MM.1S (cell line): ENCODE results near the gene CNGA1.

Experiments used
- DNase-seq: peaks from one replicate; pipeline ENCODE4 v3.0.0-alpha.2; 2015
- H2AFZ ChIP-seq: fragments of 300-600 bp; sonication (generic); 2 replicates; pipeline ENCODE4 v1.6.0; 2016; ENCODE audit warnings: antibody characterized with exemption, low read length
- H3F3A ChIP-seq: fragments of 300-600 bp; sonication (generic); 2 replicates; pipeline ENCODE4 v1.6.1; 2016; ENCODE audit warnings: mild to moderate bottlenecking, antibody characterized with exemption, low read length, moderate library complexity, mixed read lengths; ENCODE audit not compliant: insufficient read depth
- H3K27ac ChIP-seq: fragments of 300-600 bp; sonication (generic); 2 replicates; pipeline ENCODE4 v1.5.1; 2016; ENCODE audit warnings: mild to moderate bottlenecking, low read length
- H3K27me3 ChIP-seq: fragments of 300-600 bp; sonication (generic); replicated peaks from 2 replicates; pipeline ENCODE4 v1.6.0; 2016; ENCODE audit warnings: low read length; ENCODE audit not compliant: insufficient read depth
- H3K36me3 ChIP-seq: fragments of 300-600 bp; sonication (generic); replicated peaks from 2 replicates; pipeline ENCODE4 v1.6.1; 2016; ENCODE audit warnings: mild to moderate bottlenecking, low read length, mixed read lengths; ENCODE audit not compliant: insufficient read depth
- H3K4me1 ChIP-seq: fragments of 300-600 bp; sonication (generic); 2 replicates; pipeline ENCODE4 v1.6.1; 2016; ENCODE audit warnings: low read length, mixed read lengths
- H3K4me2 ChIP-seq: fragments of 300-600 bp; sonication (generic); 2 replicates; pipeline ENCODE4 v1.6.0; 2016; ENCODE audit warnings: low read depth, low read length
- H3K4me3 ChIP-seq: fragments of 300-600 bp; sonication (generic); 2 replicates; pipeline ENCODE4 v1.5.1; 2016; ENCODE audit warnings: low read length, mixed read lengths
- H3K79me2 ChIP-seq: fragments of 300-600 bp; sonication (generic); 2 replicates; pipeline ENCODE4 v1.6.1; 2016; ENCODE audit warnings: mixed run types, low read length, mixed read lengths
- H3K9ac ChIP-seq: fragments of 300-600 bp; sonication (generic); 2 replicates; pipeline ENCODE4 v1.6.1; 2016; ENCODE audit warnings: low read length, mixed read lengths
- H3K9me2 ChIP-seq: fragments of 300-600 bp; sonication (generic); replicated peaks from 2 replicates; pipeline ENCODE4 v1.6.1; 2016; ENCODE audit warnings: mild to moderate bottlenecking, low read length, mixed read lengths; ENCODE audit not compliant: insufficient read depth
- H3K9me3 ChIP-seq: fragments of 300-600 bp; sonication (generic); replicated peaks from 2 replicates; pipeline ENCODE4 v1.6.1; 2016; ENCODE audit warnings: mild to moderate bottlenecking, low read length, mixed read lengths; ENCODE audit not compliant: insufficient read depth
- H4K20me1 ChIP-seq: fragments of 300-600 bp; sonication (generic); 2 replicates; pipeline ENCODE4 v1.6.1; 2016; ENCODE audit warnings: mild to moderate bottlenecking, low read length, moderate library complexity, mixed read lengths; ENCODE audit not compliant: insufficient read depth
- CTCF ChIP-seq: fragments of 300-600 bp; sonication (generic); IDR thresholded peaks from 2 replicates; pipeline ENCODE4 v1.5.1; 2016; ENCODE audit warnings: antibody characterized with exemption, low read length, mixed read lengths
- EZH2 ChIP-seq: fragments of 300-600 bp; sonication (generic); optimal IDR thresholded peaks from 2 replicates; pipeline ENCODE3; 2017; ENCODE audit warnings: low read depth, mild to moderate bottlenecking, antibody characterized with exemption, low read length, mixed read lengths
- EZH2phosphoT487 ChIP-seq: fragments of 300-600 bp; sonication (generic); IDR thresholded peaks from 2 replicates; pipeline ENCODE4 v1.6.1; 2018; ENCODE audit warnings: antibody characterized with exemption, low read length

Gene CNGA1

GRCh38 chr4:48016141-48017107, at the start of gene CNGA1, which contains the start of gene NIPAL1:
CNGA1 (minus strand) TSS chr4:48016681; CDS start chr4:47952689, 63,992 bp downstream.
NIPAL1 (plus strand) TSS chr4:48016772; CDS start chr4:48016840, 68 bp downstream.
- Histone ChIP-seq H3K4me2 (peak within 1 kb of the TSS; percentile 82), H3K4me1 (0 out of 2 replicates have a peak, but pooled peaks cover 5% of the 10 kb centered on the region), H3K9me2 (no peaks in the 10 kb centered on the region), H3K27me3 (peaks cover 16% of the 10 kb centered on the region), H3K9ac (no peak within 1 kb of the TSS; the same call in 1 of the 2 replicates), H3K9me3 (no peaks in the 10 kb centered on the region), H3K27ac (no peak within 1 kb of the TSS), H4K20me1 (no peaks in the 10 kb centered on the region), H2AFZ (peak within 1 kb of the TSS; percentile 52), H3K79me2 (no peaks in the 10 kb centered on the region), H3F3A (no peaks in the 10 kb centered on the region), H3K4me3 (peak within 1 kb of the TSS; percentile 61), H3K36me3 (no peaks in the 10 kb centered on the region)
- peak; percentile 72 for DNase-seq
- TF ChIP-seq EZH2, result no peak
- peak; percentile 44 for TF ChIP-seq CTCF

DNA sequence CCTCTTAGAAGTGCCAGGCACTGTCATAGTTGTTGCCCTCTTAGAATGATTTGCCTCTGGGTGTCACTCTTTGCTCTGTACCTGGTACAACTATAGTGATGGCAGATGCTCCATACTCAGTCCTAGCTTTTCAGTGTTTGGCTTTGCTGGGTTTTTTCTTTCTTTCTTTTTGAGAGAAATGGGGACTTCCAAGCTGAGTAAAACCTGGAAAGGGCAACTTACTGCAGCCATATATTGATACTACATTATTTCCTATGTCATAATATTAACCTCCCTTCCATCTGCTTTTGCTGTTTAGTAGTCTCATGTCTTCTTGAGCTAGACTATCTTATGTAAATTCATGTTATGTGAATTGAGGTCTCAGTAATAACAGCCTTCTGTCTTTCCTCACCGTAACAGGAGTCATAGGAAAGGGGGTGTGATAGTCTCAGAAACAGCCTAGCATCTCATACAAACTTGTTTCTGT, 49.1 kb upstream of the CNGA1 start:
- no peak overlapping the region for H3K9ac ChIP-seq
- H3K9me2 ChIP-seq, result no peaks in the 10 kb centered on the region
- no peaks in the 10 kb centered on the region for H4K20me1 ChIP-seq
- no peaks in the 10 kb centered on the region for H3K36me3 ChIP-seq
- H3K4me3 ChIP-seq, result no peak overlapping the region
- TF ChIP-seq CTCF, result no peak
- TF ChIP-seq EZH2phosphoT487, result no peak
- TF ChIP-seq EZH2, result no peak
- H3K79me2 ChIP-seq, result no peaks in the 10 kb centered on the region
- H3F3A ChIP-seq, result no peaks in the 10 kb centered on the region
- H3K27me3 ChIP-seq, result no peaks in the 10 kb centered on the region
- no peak overlapping the region for H3K27ac ChIP-seq
- H3K4me1 ChIP-seq, result no peaks in the 10 kb centered on the region
- no peak for DNase-seq
- no peak overlapping the region for H2AFZ ChIP-seq
- H3K4me2 ChIP-seq, result no peak overlapping the region
- H3K9me3 ChIP-seq, result no peaks in the 10 kb centered on the region

GRCh38 chr4:48064349-48064748, 47.9 kb upstream of the CNGA1 start:
- Histone ChIP-seq H3K9me3 (no peaks in the 10 kb centered on the region), H2AFZ (no peak overlapping the region), H3K27ac (no peak overlapping the region), H3K9ac (no peak overlapping the region), H3K4me2 (no peak overlapping the region), H3K9me2 (no peaks in the 10 kb centered on the region), H3F3A (no peaks in the 10 kb centered on the region), H3K4me1 (no peaks in the 10 kb centered on the region), H3K4me3 (no peak overlapping the region), H3K36me3 (no peaks in the 10 kb centered on the region), H3K79me2 (no peaks in the 10 kb centered on the region), H3K27me3 (no peaks in the 10 kb centered on the region), H4K20me1 (no peaks in the 10 kb centered on the region)
- DNase-seq, result no peak
- no peak for TF ChIP-seq EZH2phosphoT487
- no peak for TF ChIP-seq CTCF
- TF ChIP-seq EZH2, result no peak
